Measurements from ENCODE around the gene CLN3.
"Not testable (repeated sequence)": the region's sequence is repeated elsewhere in the genome, so short reads cannot be mapped to it uniquely, and the experiment has no call there.

The CLN3 gene

DNA sequence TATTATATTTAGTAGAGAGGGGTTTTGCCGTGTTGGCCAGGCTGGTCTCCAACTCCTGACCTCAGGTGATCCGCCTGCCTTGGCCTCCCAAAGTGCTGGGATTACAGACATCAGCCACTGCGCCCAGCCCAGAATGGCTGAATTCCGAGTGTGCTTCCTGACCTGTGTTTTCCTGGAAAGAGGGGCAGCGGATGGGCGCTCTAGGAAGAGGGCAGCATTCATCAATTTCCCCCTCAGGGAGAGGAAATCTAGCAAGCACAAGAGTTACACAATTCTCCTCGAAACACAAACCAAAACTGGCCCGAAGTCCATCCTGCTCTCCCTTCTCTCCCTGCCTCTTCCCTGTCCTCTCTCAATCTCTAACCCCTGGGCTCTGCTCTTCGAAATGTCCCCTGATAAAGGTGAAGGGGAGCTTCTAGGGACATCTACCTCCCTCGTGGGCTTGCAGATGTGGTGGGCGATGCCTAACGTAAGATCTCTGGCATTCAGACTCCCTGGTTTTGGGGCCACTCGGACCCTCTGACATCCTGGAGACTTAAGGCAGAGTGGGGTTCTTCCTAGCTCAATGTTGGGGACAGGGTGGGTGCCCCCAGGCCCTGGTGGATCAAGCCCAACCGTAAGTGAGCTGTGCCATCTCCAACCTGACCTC lies 13.7 kb upstream of the CLN3 start:
- TF ChIP-seq, protein P1, sequence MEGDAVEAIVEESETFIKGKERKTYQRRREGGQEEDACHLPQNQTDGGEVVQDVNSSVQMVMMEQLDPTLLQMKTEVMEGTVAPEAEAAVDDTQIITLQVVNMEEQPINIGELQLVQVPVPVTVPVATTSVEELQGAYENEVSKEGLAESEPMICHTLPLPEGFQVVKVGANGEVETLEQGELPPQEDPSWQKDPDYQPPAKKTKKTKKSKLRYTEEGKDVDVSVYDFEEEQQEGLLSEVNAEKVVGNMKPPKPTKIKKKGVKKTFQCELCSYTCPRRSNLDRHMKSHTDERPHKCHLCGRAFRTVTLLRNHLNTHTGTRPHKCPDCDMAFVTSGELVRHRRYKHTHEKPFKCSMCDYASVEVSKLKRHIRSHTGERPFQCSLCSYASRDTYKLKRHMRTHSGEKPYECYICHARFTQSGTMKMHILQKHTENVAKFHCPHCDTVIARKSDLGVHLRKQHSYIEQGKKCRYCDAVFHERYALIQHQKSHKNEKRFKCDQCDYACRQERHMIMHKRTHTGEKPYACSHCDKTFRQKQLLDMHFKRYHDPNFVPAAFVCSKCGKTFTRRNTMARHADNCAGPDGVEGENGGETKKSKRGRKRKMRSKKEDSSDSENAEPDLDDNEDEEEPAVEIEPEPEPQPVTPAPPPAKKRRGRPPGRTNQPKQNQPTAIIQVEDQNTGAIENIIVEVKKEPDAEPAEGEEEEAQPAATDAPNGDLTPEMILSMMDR (IDR thresholded peaks at IDR 0.05; ENCODE audit: low read depth, low read length), result no peak
- Histone ChIP-seq H3K36me3 (no peaks in the 10 kb centered on the region), H3K27me3 (ENCODE audit: insufficient read depth, low read depth, severe bottlenecking) (no peaks in the 10 kb centered on the region), H3K9me3 (ENCODE audit: severe bottlenecking) (no peaks in the 10 kb centered on the region), H3K27ac (no peak overlapping the region), H3K4me3 (ENCODE audit: low read depth, low read length) (no peak overlapping the region)
- no peak for DNase-seq

DNA sequence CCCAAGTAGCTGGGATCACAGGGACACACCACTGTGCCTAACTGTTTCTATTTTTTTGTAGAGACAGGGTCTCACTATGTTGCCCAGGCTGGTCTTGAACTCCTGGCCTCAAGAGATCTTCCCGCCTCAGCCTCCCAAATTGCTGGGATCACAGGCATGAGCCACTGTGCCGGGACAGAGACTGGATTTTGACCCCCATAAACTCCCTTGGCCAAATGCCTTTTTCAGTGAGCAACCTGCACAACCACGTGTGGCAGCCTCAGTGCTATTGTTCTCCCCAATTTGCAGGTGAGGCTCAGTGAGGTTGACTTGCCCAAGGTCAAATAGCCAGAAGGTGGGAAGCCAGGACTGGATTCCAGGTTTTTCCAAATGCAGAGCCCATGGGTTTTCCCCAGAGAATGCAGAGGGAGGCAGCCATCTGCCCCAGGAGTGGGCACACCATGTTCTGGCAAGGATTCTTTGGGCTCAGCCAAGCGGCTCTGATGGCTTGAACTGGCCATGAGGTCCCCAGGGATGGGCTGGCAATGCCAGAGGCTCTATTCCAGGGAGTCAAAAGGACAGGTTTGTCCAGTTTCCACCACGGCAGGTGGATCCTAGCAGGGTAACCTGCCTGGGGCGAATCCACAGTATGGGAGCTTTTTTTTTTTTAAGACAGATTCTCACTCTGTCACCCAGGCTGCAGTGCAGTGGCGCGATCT lies 13.0 kb upstream of the CLN3 start:
- no peaks in the 10 kb centered on the region for H3K27me3 ChIP-seq (ENCODE audit: insufficient read depth, low read depth, severe bottlenecking)
- no peaks in the 10 kb centered on the region for H3K9me3 ChIP-seq (ENCODE audit: severe bottlenecking)
- no peak overlapping the region for H3K4me3 ChIP-seq (ENCODE audit: low read depth, low read length)
- no peak for DNase-seq
- H3K36me3 ChIP-seq, result no peaks in the 10 kb centered on the region
- H3K27ac ChIP-seq, result no peak overlapping the region
- TF ChIP-seq, protein P1 (IDR thresholded peaks at IDR 0.05; ENCODE audit: low read depth, low read length), result no peak

DNA sequence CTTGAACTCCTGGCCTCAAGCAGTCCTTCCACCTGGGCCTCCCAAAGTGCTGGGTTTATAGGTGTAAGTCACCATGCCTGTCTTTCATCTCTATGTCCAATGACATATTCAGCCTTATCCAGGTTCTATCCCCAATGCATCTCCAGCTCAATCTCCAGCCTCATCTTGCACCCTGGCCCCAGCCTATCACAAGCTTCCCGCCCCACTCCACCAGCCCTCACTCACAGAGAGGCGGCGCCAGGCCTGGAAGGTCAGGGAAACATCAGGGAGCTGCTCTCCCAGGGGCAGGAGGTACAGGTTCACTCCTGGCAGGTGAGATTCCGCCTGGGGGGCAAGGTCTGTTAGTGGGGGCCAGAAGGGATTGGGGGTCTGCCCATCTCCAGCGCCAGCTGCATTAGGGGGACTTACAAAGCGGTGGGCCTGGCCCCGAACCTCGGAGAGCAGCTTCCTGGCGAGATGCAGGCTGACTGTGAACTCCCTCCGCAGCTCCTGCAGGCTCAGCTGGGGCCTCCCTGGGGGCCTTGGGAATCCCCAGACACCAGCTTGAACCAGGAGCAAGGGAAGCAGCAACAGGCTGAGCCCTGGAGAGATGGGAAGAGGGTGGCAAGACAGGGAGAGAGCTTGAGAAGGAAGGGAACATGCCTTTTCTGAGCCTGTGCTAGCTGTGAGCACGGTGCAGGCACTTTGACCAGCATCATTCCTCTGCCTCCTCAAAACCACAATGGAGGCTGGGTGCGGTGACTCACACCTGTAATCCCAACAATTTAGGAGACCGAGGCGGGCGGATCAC lies 11.8 kb upstream of the CLN3 start:
- no peaks in the 10 kb centered on the region for H3K36me3 ChIP-seq
- no peak overlapping the region for H3K4me3 ChIP-seq (ENCODE audit: low read depth, low read length)
- TF ChIP-seq, protein P1 (IDR thresholded peaks at IDR 0.05; ENCODE audit: low read depth, low read length), result no peak
- DNase-seq, result no peak
- H3K27ac ChIP-seq, result no peak overlapping the region
- no peaks in the 10 kb centered on the region for H3K27me3 ChIP-seq (ENCODE audit: insufficient read depth, low read depth, severe bottlenecking)
- H3K9me3 ChIP-seq (ENCODE audit: severe bottlenecking), result no peaks in the 10 kb centered on the region

DNA sequence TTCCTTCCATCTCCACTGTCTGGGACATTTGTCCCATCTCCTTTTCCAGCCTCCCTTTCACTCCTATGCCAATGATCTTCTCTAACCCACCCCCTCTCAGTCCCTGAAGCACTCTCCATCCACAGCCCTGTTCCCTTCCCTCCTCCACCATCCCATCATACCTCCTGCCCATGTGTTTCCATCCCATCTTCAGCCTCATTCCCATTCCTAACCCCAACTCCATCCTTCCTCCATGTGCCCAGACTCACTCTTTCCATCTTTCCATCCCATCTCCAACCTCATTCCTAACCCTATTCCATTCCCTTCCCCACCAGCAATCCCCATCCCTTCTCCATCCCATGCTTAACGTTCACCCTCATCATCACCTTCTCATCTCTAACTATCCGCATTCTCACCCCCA lies 10.4 kb upstream of the CLN3 start:
- H3K9me3 ChIP-seq (ENCODE audit: severe bottlenecking), result no peaks in the 10 kb centered on the region
- no peak overlapping the region for H3K27ac ChIP-seq
- DNase-seq, result no peak
- no peak overlapping the region for H3K4me3 ChIP-seq (ENCODE audit: low read depth, low read length)
- no peaks in the 10 kb centered on the region for H3K27me3 ChIP-seq (ENCODE audit: insufficient read depth, low read depth, severe bottlenecking)
- H3K36me3 ChIP-seq, result no peaks in the 10 kb centered on the region
- TF ChIP-seq, protein P1 (IDR thresholded peaks at IDR 0.05; ENCODE audit: low read depth, low read length), result no peak

DNA sequence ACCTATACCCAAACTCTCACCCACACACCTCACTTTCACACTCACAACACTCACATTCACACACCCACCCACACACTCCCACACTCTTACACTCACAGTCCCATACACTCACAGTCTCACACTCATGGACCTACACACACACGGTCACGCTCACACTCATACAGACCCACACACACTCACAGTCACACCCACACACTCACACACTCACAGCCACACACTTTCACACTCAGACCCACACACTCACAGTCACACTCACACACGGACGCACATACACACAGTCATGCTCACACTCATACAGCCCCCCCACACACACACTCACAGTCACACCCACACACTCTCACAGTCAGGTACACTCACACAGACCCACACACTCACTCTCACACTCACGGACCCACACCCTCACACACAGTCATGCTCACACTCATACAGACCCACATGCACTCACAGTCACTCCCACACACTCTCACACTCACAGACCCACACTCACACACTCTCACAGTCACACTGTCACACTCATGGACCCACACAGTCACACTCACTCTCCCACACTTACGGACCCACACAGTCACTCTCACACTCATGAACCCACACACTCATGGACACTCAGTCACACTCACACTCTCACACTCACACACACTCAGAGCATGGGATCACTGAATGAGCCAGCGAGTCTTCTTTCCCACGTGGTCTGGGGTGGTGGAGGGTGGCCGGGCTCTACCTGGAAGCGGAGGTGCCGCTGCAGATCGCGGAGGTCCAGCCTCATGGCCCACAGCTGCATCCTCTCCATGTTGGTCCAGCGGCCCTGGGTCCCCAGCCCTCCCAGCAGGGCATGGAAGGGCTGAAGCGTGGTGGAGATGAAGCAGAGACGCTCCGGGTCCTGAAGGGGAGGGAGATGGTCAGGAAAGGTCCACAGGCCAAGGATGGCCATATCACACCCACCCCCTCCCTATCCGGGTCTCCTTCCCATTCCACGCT lies 9.7 kb upstream of the CLN3 start:
- no peak overlapping the region for H3K4me3 ChIP-seq (ENCODE audit: low read depth, low read length)
- DNase-seq, result no peak
- TF ChIP-seq, protein P1 (IDR thresholded peaks at IDR 0.05; ENCODE audit: low read depth, low read length), result no peak
- no peaks in the 10 kb centered on the region for H3K27me3 ChIP-seq (ENCODE audit: insufficient read depth, low read depth, severe bottlenecking)
- H3K36me3 ChIP-seq, result no peaks in the 10 kb centered on the region
- no peak overlapping the region for H3K27ac ChIP-seq
- no peaks in the 10 kb centered on the region for H3K9me3 ChIP-seq (ENCODE audit: severe bottlenecking)

DNA sequence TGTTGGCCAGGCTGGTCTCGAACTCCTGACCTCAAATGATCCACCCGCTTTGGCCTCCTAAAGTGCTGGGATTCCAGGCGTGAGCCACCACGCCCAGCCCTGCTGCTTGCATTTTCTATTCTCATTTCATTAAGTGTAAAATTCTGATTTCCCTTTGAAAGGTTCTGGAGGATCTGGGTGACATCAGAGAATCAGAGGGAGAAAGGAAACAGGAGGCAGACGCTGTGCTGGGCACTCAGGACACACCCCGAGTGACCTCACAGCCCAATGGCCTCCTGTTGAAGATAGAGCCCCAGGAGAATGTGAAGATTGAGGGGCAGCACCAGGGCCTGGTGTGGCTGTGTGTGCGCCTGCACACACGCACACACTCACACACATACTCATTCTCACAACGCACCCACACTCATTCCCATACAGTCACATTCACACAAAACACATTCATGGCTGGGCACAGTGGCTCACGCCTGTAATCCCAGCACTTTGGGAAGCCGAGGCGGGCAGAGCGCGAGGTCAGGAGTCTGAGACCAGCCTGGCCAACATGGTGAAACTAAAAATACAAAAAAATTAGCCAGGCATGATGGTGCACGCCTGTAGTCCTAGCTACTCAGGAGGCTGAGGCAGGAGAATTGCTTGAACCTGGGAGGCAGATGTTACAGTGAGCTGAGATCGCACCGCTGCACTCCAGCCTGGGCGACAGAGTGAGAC lies 8.8 kb upstream of the CLN3 start:
- not testable (repeated sequence) for DNase-seq; H3K4me3 ChIP-seq (ENCODE audit: low read depth, low read length); H3K27me3 ChIP-seq (ENCODE audit: insufficient read depth, low read depth, severe bottlenecking); H3K36me3 ChIP-seq; H3K27ac ChIP-seq; H3K9me3 ChIP-seq (ENCODE audit: severe bottlenecking)

All from WERI-Rb-1 (cell line).